HCT116 (cell line): ENCODE results near the gene CIART. TPM values are rescaled to one million over a fixed set of nuclear protein-coding genes. Genes with fewer than 3 reads are reported as not detected.

Experiments
- ATAC-seq: fragments of 200-7000 bp; cut with Tn5 transposase; 2 replicates; pipeline ENCODE4 v1.9.1; 2020; ENCODE audit warnings: mild to moderate bottlenecking, moderate library complexity
- BruUV-seq: library from RNA; stranded (reverse); fragments of 400-500 nt; replicated peaks from 2 replicates; lab custom pipeline; 2021; lab: Mats Ljungman, UMichigan
- CTCF ChIA-PET: fragments of 300-600 bp; sonication (Branson Sonifier 250); formaldehyde crosslinking; loops from one replicate; lab custom pipeline; 2021; ENCODE audit warnings: antibody characterized with exemption; lab: Charles Lee
- POLR2A ChIA-PET: fragments of 300-600, 350-600 bp; sonication (Branson Sonifier 250); formaldehyde crosslinking; loops from one replicate; lab custom pipeline; 2021; ENCODE audit warnings: antibody characterized with exemption; lab: Charles Lee
- RAD21 ChIA-PET, 2 experiments: fragments of 300-600 bp; sonication (Branson Sonifier 250); formaldehyde crosslinking; loops; one replicate each; lab custom pipeline; 2023; ENCODE audit warnings: low total read pairs in 2 of 2; ENCODE audit not compliant: uncharacterized antibody in 2 of 2, unreplicated experiment in 2 of 2, low non-redundant PET in 1 of 2; lab: Charles Lee
- DNase-seq: peaks from one replicate; pipeline ENCODE4 v3.0.0-alpha.2; 2010; ENCODE audit warnings: low read depth, low spot score
- H2AFZ ChIP-seq: fragments of 200-600 bp; shearing (Covaris generic), sonication (generic); 2 replicates; pipeline ENCODE4 v1.6.1; 2017; ENCODE audit warnings: low read depth, mixed run types, mixed read lengths, antibody characterized with exemption, low read length; ENCODE audit not compliant: poor library complexity, severe bottlenecking
- H3K27ac ChIP-seq: 2 replicates; pipeline ENCODE4 v1.5.1; 2012; ENCODE audit warnings: low read depth, low read length
- H3K27me3 ChIP-seq: fragments of 200-600 bp; sonication (generic); 2 replicates; pipeline ENCODE4 v1.6.1; 2016; ENCODE audit warnings: mixed run types, low read length, mixed read lengths; ENCODE audit not compliant: insufficient read depth
- H3K36me3 ChIP-seq, 2 experiments: fragments of 200-500 bp in 1 of 2; fragments of 200-600 bp in 1 of 2; sonication (Bioruptor generic) in 1 of 2; sonication (generic) in 1 of 2; 2 replicates each; pipeline versions ENCODE4 v1.5.1 to v1.6.1; 2014 to 2016; ENCODE audit warnings: low read length in 2 of 2, inconsistent platforms in 1 of 2, mixed read lengths in 1 of 2, mixed run types in 1 of 2; ENCODE audit not compliant: insufficient read depth in 2 of 2, control insufficient read depth in 1 of 2
- H3K4me1 ChIP-seq, 2 experiments: fragments of 200-600 bp in 1 of 2; sonication (generic) in 1 of 2; 2 replicates each; pipeline versions ENCODE4 v1.5.1 to v1.6.1; 2012 to 2017; ENCODE audit warnings: low read length in 2 of 2, inconsistent platforms in 1 of 2, mild to moderate bottlenecking in 1 of 2, mixed read lengths in 1 of 2, mixed run types in 1 of 2, moderate library complexity in 1 of 2; ENCODE audit not compliant: insufficient read depth in 2 of 2, control insufficient read depth in 1 of 2
- H3K4me2 ChIP-seq: fragments of 200-600 bp; sonication (generic); 2 replicates; pipeline ENCODE4 v1.6.1; 2017; ENCODE audit warnings: mixed run types, low read length, mixed read lengths
- H3K4me3 ChIP-seq, 2 experiments: fragments of 200-600 bp in 1 of 2; sonication (generic) in 1 of 2; replicated peaks in 1 of 2; 2 replicates each; pipeline ENCODE4 v1.5.1; 2011 to 2016; ENCODE audit warnings: low read length in 2 of 2, control low read depth in 1 of 2, low read depth in 1 of 2, mild to moderate bottlenecking in 1 of 2, mixed read lengths in 1 of 2, mixed run types in 1 of 2
- H3K79me2 ChIP-seq: fragments of 200-600 bp; sonication (generic); 2 replicates; pipeline ENCODE4 v1.6.1; 2017; ENCODE audit warnings: mild to moderate bottlenecking, mixed run types, low read length, moderate library complexity, mixed read lengths; ENCODE audit not compliant: insufficient read depth
- H3K9ac ChIP-seq: fragments of 200-600 bp; sonication (generic); 2 replicates; pipeline ENCODE4 v1.6.1; 2016; ENCODE audit warnings: low read length, mixed read lengths
- H3K9me2 ChIP-seq: fragments of 200-600 bp; sonication (generic), shearing (Covaris generic); 2 replicates; pipeline ENCODE4 v1.6.1; 2017; ENCODE audit warnings: mixed run types, mild to moderate bottlenecking, moderate library complexity; ENCODE audit not compliant: insufficient read depth
- H3K9me3 ChIP-seq, 2 experiments: fragments of 200-500 bp in 1 of 2; fragments of 200-600 bp in 1 of 2; sonication (Bioruptor generic) in 1 of 2; sonication (generic) in 1 of 2; 2 replicates each; pipeline ENCODE4 v1.6.1; 2014 to 2017; ENCODE audit warnings: low read length in 2 of 2, mixed read lengths in 2 of 2, inconsistent platforms in 1 of 2, low read depth in 1 of 2, mild to moderate bottlenecking in 1 of 2, mixed run types in 1 of 2, moderate library complexity in 1 of 2; ENCODE audit not compliant: control insufficient read depth in 1 of 2, insufficient read depth in 1 of 2
- H4K20me1 ChIP-seq: fragments of 200-600 bp; sonication (generic), shearing (Covaris generic); 2 replicates; pipeline ENCODE4 v1.6.1; 2017; ENCODE audit warnings: mixed run types, mild to moderate bottlenecking, moderate library complexity; ENCODE audit not compliant: insufficient read depth
- ATF3 ChIP-seq: IDR thresholded peaks from 2 replicates; pipeline ENCODE4 v1.6.1; 2012
- EGR1 ChIP-seq: IDR thresholded peaks from 2 replicates; pipeline ENCODE4 v1.6.1; 2012; ENCODE audit warnings: low read depth
- ELF1 ChIP-seq: IDR thresholded peaks from 2 replicates; pipeline ENCODE4 v1.6.1; 2012; ENCODE audit warnings: low read depth, borderline replicate concordance
- EZH2 ChIP-seq: fragments of 200-600 bp; sonication (generic); IDR thresholded peaks from 2 replicates; pipeline ENCODE4 v1.6.1; 2017; ENCODE audit warnings: antibody characterized with exemption, mixed run types
- EZH2phosphoT487 ChIP-seq: fragments of 200-600 bp; IDR thresholded peaks from 2 replicates; pipeline ENCODE4 v1.6.1; 2018; ENCODE audit warnings: antibody characterized with exemption, borderline replicate concordance
- FOSL1 ChIP-seq: IDR thresholded peaks from 2 replicates; pipeline ENCODE4 v1.6.1; 2012; ENCODE audit warnings: low read depth
- JUND ChIP-seq: IDR thresholded peaks from 2 replicates; pipeline ENCODE4 v1.6.1; 2012
- MAX ChIP-seq: IDR thresholded peaks from 2 replicates; pipeline ENCODE4 v1.6.1; 2012
- POLR2AphosphoS5 ChIP-seq: IDR thresholded peaks from 2 replicates; pipeline ENCODE4 v1.6.1; 2011; ENCODE audit warnings: mild to moderate bottlenecking, low read depth, low read length, moderate library complexity
- RAD21 ChIP-seq: IDR thresholded peaks from 2 replicates; pipeline ENCODE4 v1.6.1; 2012; ENCODE audit warnings: low read depth, mild to moderate bottlenecking
- REST ChIP-seq: IDR thresholded peaks from 2 replicates; pipeline ENCODE4 v1.6.1; 2012; ENCODE audit warnings: low read depth
- SIN3A ChIP-seq: IDR thresholded peaks from 2 replicates; pipeline ENCODE4 v1.6.1; 2012; ENCODE audit warnings: low read depth
- SP1 ChIP-seq: IDR thresholded peaks from 2 replicates; pipeline ENCODE4 v1.6.1; 2012; ENCODE audit warnings: low read depth
- SRF ChIP-seq: IDR thresholded peaks from 2 replicates; pipeline ENCODE4 v1.6.1; 2012; ENCODE audit warnings: low read depth
- ZBTB33 ChIP-seq: IDR thresholded peaks from 2 replicates; pipeline ENCODE4 v1.6.1; 2011; ENCODE audit warnings: mild to moderate bottlenecking, low read length, moderate library complexity; ENCODE audit not compliant: insufficient replicate concordance; ENCODE audit errors: extremely low read depth
- ZFX ChIP-seq: fragments of 450-650 bp; IDR thresholded peaks from 2 replicates; pipeline ENCODE4 v1.6.1; 2017
- ZNF274 ChIP-seq: fragments of 200-500 bp; sonication (Bioruptor generic); IDR thresholded peaks from 2 replicates; pipeline ENCODE4 v1.6.1; 2014; ENCODE audit warnings: mild to moderate bottlenecking, low read depth, low read length, inconsistent platforms
- intact Hi-C: fragments of 100-400 bp; cut with micrococcal nuclease; formaldehyde crosslinking; loops from 2 replicates; pipeline ENCODE4 v1.10.0; 2022
- total RNA-seq: library from RNA; stranded (reverse); gene quantifications from one replicate; pipeline ENCODE4 v1.2.1, GENCODE V29; 2021; ENCODE audit not compliant: unreplicated experiment

CIART gene
- total RNA-seq, 1 experiment from 2014 or later: 0.22 TPM

GRCh38 chr1:150259217-150259616 is 23.1 kb upstream of the CIART start (continued):
- no peak for TF ChIP-seq MAX
- TF ChIP-seq ZFX: no peak
- TF ChIP-seq ELF1: no peak
- TF ChIP-seq SIN3A: no peak
- no peak for TF ChIP-seq ATF3
- no peak for TF ChIP-seq EZH2
- TF ChIP-seq RAD21: no peak
- TF ChIP-seq, all 23 proteins: peak for 0

GRCh38 chr1:150259758-150260669 is 22.3 kb upstream of the CIART start:
- intact Hi-C loops: loop anchor here (5.0 to 10.0 kb wide), 5 partner anchors 62 to 737 kb away; partner anchors contain the start of gene PRPF3
- H3K79me2 ChIP-seq: no peaks in the 10 kb centered on the region
- H3K4me2 ChIP-seq: peak overlapping the region; percentile 76
- H3K27me3 ChIP-seq: no peaks in the 10 kb centered on the region
- ChIA-PET RAD21 (interaction anchor here in 1 of 2 experiments (0.8 kb wide), 1 partner anchor 36 kb away, joined by 6 read pairs; no protein-coding TSS in a partner anchor), CTCF (interaction anchor here (1.0 to 1.2 kb wide), 2 partner anchors 21 to 273 kb away, joined by 3 to 5 read pairs; no protein-coding TSS in a partner anchor), POLR2A (interaction anchor here (1.1 to 1.6 kb wide), 2 partner anchors 12 to 273 kb away, joined by 3 to 6 read pairs; partner anchors contain the start of gene C1orf54)
- ATAC-seq: peak; percentile 78
- H2AFZ ChIP-seq: peak overlapping the region; percentile 55
- BruUV-seq: no TSS peak
- H3K9me3 ChIP-seq: no peaks in the 10 kb centered on the region
- DNase-seq: no peak
- H3K9ac ChIP-seq: peak overlapping the region; percentile 42
- peaks cover 30 to 61% of the 10 kb centered on the region in 2 experiments for H3K4me1 ChIP-seq
- peak overlapping the region; percentile 70 for H3K27ac ChIP-seq
- no peaks in the 10 kb centered on the region for H3K36me3 ChIP-seq
- no peaks in the 10 kb centered on the region for H3K9me2 ChIP-seq
- no peaks in the 10 kb centered on the region for H4K20me1 ChIP-seq
- H3K4me3 ChIP-seq: peak overlapping the region; percentile 36 to 52
- TF ChIP-seq ATF3 (no peak), MAX (no peak), ZNF274 (no peak), REST (no peak), ZBTB33 (no peak), RAD21 (no peak), JUND (no peak), SRF (no peak), EZH2phosphoT487 (no peak), EGR1 (no peak), FOSL1 (no peak), SP1 (peak; percentile 47), EZH2 (no peak), POLR2AphosphoS5 (peak; percentile 53)
